Measurements from ENCODE around the gene BTC.

DNA sequence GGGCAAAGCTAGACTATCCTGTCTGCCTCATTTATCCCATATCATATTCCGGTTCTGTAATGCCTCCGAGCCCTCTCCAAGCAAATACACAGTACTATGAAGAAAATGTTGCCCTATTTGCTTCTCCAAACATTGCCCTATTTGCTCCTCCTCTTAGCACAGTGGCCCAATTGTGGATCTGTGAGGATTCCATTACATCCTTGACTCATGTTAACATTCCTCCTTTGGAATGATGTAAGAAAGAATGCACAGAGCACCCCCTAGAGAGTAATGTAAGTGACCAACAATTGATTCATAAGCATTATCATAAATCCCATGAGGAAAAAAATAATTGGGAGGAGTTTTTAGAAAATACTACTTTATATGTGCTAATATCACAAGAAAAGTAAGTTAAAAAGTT, 11.3 kb upstream of the BTC start:
- TF ChIP-seq FOXK2 (IDR thresholded peaks at IDR 0.05) (no peak), SUZ12 (IDR thresholded peaks at IDR 0.05) (no peak), ARNT (IDR thresholded peaks at IDR 0.05) (no peak), NFRKB (IDR thresholded peaks at IDR 0.05) (no peak), CTBP1 (IDR thresholded peaks at IDR 0.05; ENCODE audit: borderline replicate concordance) (no peak), ELF4 (IDR thresholded peaks at IDR 0.05) (no peak), L3MBTL2 (conservative IDR thresholded peaks at IDR 0.05) (no peak), SP1 (IDR thresholded peaks at IDR 0.05) (no peak), PKNOX1 (IDR thresholded peaks at IDR 0.05) (no peak), TARDBP (IDR thresholded peaks at IDR 0.05) (no peak)

All from HEK293T (cell line).